GM10847 (cell line): ENCODE results near the gene PUM2.

ENCODE experiments used
- POLR2A ChIP-seq: IDR thresholded peaks from 2 replicates; pipeline ENCODE4 v1.6.1; 2011; ENCODE audit not compliant: insufficient read length; ENCODE audit errors: extremely low read depth

Gene PUM2

GRCh38 chr2:20353241-20353992 lies 2.8 kb upstream of the PUM2 start:
- TF ChIP-seq POLR2A = no peak

GRCh38 chr2:20352581-20353216 lies 2.1 kb upstream of the PUM2 start:
- no peak for TF ChIP-seq POLR2A

GRCh38 chr2:20352230-20352578 lies 1.6 kb upstream of the PUM2 start:
- no peak for TF ChIP-seq POLR2A

- no peak for TF ChIP-seq POLR2A
Measured at GRCh38 chr2:20351555-20352229, 1.0 kb upstream of the PUM2 start.

- no peak for TF ChIP-seq POLR2A
Measured at GRCh38 chr2:20350041-20350712, 467 bp downstream of the PUM2 start.

- TF ChIP-seq POLR2A = no peak
Measured at GRCh38 chr2:20349513-20349921, 1.1 kb downstream of the PUM2 start.

- no peak for TF ChIP-seq POLR2A
Measured at GRCh38 chr2:20348542-20348941, 2.1 kb downstream of the PUM2 start.

GRCh38 chr2:20346565-20347381 lies 3.9 kb downstream of the PUM2 start:
- TF ChIP-seq POLR2A = no peak

- TF ChIP-seq POLR2A = no peak
Measured at GRCh38 chr2:20343128-20343527, 7.5 kb downstream of the PUM2 start.

GRCh38 chr2:20339012-20339411 lies 11.6 kb downstream of the PUM2 start:
- TF ChIP-seq POLR2A = no peak

- TF ChIP-seq POLR2A = no peak
Measured at GRCh38 chr2:20334605-20335203, 15.9 kb downstream of the PUM2 start.

GRCh38 chr2:20333738-20334137 lies 16.9 kb downstream of the PUM2 start:
- TF ChIP-seq POLR2A = no peak

- TF ChIP-seq POLR2A = no peak
Measured at GRCh38 chr2:20330192-20330591, 20.5 kb downstream of the PUM2 start.

GRCh38 chr2:20327370-20327769 lies 23.3 kb downstream of the PUM2 start:
- TF ChIP-seq POLR2A = no peak
